HL-60 (cell line): ENCODE results near the gene PLXNB2.

Source experiments
- DNase-seq, 2 experiments: peaks; one replicate each; pipeline ENCODE4 v3.0.0-alpha.2; 2010 to 2020; ENCODE audit warnings: low read depth in 1 of 2, low spot score in 1 of 2
- H3K27ac ChIP-seq: fragments of 250-450 bp; sonication (Bioruptor Pico); replicated peaks from 2 replicates; pipeline ENCODE4 v1.5.1; 2020; ENCODE audit warnings: mild to moderate bottlenecking, moderate library complexity
- H3K27me3 ChIP-seq: fragments of 250-450 bp; sonication (Bioruptor Pico); 2 replicates; pipeline ENCODE4 v1.5.1; 2021; ENCODE audit warnings: mild to moderate bottlenecking, moderate library complexity; ENCODE audit not compliant: insufficient read depth, poor library complexity, severe bottlenecking
- H3K4me3 ChIP-seq: replicated peaks from 2 replicates; pipeline ENCODE4 v1.5.1; 2011; ENCODE audit warnings: mild to moderate bottlenecking, control low read depth, low read length; ENCODE audit not compliant: insufficient read depth
- GABPA ChIP-seq: IDR thresholded peaks from 2 replicates; pipeline ENCODE4 v1.6.1; 2012; ENCODE audit warnings: low read depth
- POLR2AphosphoS5 ChIP-seq: IDR thresholded peaks from 2 replicates; pipeline ENCODE4 v1.6.1; 2012; ENCODE audit warnings: low read depth
- SPI1 ChIP-seq: IDR thresholded peaks from 2 replicates; pipeline ENCODE4 v1.6.1; 2012; ENCODE audit warnings: low read depth, mild to moderate bottlenecking, borderline replicate concordance
- TF ChIP-seq, protein P1 (sequence below): IDR thresholded peaks from 2 replicates; pipeline ENCODE4 v1.6.1; 2012; ENCODE audit warnings: low read depth; ENCODE audit not compliant: insufficient replicate concordance
- TF ChIP-seq, protein P2 (sequence below): IDR thresholded peaks from one replicate; pipeline ENCODE4 v1.5.1; 2011; ENCODE audit warnings: low read length, control low read depth, inconsistent platforms; ENCODE audit not compliant: insufficient read depth

Gene PLXNB2

DNA sequence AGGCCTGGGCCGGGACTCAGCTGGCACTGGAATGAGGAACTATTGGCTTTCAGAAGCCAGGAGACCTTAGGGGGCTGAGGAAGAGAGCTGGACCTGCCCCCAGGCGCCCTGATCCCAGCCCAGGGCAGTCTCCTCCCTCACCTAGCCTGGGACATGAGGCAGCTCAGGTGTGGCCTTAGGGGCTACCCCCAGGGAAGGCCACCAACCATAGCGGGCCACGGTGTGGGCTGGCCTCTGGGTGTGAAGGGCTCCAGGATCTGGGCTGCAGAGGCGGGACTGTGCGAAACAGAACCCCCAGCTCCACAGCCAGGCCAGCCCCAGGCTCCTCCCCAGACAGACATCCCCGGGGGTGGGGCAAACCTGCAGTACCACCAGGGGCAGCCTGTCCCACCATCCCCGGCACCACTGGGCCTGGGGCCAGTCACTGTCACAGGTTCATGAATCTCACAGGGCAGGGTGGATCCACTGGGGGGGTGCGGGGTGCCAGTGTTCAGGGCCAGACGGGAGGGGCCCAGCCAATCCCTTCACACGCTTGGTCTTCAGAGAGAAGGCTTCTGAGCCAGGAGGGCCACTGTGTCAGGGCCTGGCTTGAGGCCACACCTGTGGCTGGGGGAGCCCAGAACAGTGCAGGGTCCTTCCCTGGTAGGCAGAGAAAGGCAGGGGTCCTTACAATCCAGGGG is 3.5 kb downstream of the PLXNB2 start:
- Histone ChIP-seq H3K27ac (peak overlapping the region; percentile 62), H3K4me3 (peak overlapping the region; percentile 17), H3K27me3 (no peaks in the 10 kb centered on the region)
- peak; percentile 56 to 59 for DNase-seq
- no peak for TF ChIP-seq SPI1
- no peak for TF ChIP-seq POLR2AphosphoS5
- no peak for TF ChIP-seq GABPA
- TF ChIP-seq, protein P1, sequence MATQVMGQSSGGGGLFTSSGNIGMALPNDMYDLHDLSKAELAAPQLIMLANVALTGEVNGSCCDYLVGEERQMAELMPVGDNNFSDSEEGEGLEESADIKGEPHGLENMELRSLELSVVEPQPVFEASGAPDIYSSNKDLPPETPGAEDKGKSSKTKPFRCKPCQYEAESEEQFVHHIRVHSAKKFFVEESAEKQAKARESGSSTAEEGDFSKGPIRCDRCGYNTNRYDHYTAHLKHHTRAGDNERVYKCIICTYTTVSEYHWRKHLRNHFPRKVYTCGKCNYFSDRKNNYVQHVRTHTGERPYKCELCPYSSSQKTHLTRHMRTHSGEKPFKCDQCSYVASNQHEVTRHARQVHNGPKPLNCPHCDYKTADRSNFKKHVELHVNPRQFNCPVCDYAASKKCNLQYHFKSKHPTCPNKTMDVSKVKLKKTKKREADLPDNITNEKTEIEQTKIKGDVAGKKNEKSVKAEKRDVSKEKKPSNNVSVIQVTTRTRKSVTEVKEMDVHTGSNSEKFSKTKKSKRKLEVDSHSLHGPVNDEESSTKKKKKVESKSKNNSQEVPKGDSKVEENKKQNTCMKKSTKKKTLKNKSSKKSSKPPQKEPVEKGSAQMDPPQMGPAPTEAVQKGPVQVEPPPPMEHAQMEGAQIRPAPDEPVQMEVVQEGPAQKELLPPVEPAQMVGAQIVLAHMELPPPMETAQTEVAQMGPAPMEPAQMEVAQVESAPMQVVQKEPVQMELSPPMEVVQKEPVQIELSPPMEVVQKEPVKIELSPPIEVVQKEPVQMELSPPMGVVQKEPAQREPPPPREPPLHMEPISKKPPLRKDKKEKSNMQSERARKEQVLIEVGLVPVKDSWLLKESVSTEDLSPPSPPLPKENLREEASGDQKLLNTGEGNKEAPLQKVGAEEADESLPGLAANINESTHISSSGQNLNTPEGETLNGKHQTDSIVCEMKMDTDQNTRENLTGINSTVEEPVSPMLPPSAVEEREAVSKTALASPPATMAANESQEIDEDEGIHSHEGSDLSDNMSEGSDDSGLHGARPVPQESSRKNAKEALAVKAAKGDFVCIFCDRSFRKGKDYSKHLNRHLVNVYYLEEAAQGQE = no peak
- TF ChIP-seq, protein P2, sequence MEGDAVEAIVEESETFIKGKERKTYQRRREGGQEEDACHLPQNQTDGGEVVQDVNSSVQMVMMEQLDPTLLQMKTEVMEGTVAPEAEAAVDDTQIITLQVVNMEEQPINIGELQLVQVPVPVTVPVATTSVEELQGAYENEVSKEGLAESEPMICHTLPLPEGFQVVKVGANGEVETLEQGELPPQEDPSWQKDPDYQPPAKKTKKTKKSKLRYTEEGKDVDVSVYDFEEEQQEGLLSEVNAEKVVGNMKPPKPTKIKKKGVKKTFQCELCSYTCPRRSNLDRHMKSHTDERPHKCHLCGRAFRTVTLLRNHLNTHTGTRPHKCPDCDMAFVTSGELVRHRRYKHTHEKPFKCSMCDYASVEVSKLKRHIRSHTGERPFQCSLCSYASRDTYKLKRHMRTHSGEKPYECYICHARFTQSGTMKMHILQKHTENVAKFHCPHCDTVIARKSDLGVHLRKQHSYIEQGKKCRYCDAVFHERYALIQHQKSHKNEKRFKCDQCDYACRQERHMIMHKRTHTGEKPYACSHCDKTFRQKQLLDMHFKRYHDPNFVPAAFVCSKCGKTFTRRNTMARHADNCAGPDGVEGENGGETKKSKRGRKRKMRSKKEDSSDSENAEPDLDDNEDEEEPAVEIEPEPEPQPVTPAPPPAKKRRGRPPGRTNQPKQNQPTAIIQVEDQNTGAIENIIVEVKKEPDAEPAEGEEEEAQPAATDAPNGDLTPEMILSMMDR = no peak

DNA sequence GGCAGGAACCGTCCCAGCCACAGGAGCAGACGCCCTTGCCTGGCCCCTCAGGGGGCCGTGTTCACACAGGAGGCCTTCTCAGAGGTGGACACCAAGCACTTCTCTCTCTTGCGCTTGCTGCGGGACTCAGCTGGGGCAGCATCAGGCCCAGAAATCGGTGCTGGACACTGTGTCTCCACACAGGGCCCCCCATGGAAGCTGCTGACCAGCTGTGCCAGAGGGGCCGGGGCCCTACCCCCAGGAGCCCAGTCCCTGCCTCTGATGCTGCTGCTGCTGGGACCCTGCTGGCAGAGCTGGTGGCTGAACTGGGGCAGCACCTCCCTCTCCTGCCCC is 4.0 kb downstream of the PLXNB2 start:
- Histone ChIP-seq H3K27ac (peak overlapping the region; percentile 62), H3K4me3 (peak overlapping the region; percentile 17), H3K27me3 (no peaks in the 10 kb centered on the region)
- no peak for DNase-seq
- TF ChIP-seq SPI1 (no peak), POLR2AphosphoS5 (no peak), GABPA (no peak)
- TF ChIP-seq, protein P1 = no peak
- TF ChIP-seq, protein P2 = no peak

DNA sequence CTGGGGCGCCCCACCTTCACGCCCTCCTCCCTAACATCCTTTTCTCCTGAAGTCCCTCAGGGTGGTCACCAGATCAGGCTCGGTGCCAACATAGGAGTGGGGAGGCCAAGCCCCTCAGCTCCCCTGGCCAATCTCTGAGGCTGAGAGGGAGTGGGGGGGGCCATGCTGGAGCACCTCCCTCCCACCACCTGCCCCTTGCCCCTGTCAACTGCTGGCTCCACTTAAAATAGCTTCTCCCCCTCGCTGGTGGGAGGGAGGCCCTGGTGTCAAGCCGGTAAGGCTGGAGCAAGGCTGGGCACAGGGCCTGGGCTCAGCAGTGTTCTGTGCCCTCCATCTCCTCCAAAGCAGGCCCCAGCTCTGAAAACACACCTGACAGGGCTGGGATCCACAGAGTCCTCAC is 4.9 kb downstream of the PLXNB2 start:
- DNase-seq = no peak
- Histone ChIP-seq H3K27me3 (no peaks in the 10 kb centered on the region), H3K4me3 (no peak overlapping the region), H3K27ac (no peak overlapping the region)
- TF ChIP-seq, protein P2 = no peak
- no peak for TF ChIP-seq SPI1
- TF ChIP-seq POLR2AphosphoS5 = no peak
- TF ChIP-seq GABPA = no peak
- TF ChIP-seq, protein P1 = no peak
